CD4-positive, alpha-beta T cell treated with Interleukin-15 for 1 hour (primary cell): ENCODE data around the gene OR5M3.

Source experiments
- DNase-seq: peaks from one replicate; pipeline ENCODE4 v3.0.0-alpha.2; 2020

Gene OR5M3

GRCh38 chr11:56473252-56473651, at the start of gene OR5M3:
Gene OR5M3, minus strand, starts transcription at chr11:56473352. Its CDS starts 2,855 bp downstream, at chr11:56470497.
- DNase-seq: no peak

- no peak for DNase-seq
These were observed 48.9 kb upstream of the OR5M3 start for GRCh38 chr11:56522008-56522407.

- DNase-seq: no peak
These were observed 40.1 kb upstream of the OR5M3 start for GRCh38 chr11:56513280-56513679.

- DNase-seq: no peak
These were observed 36.3 kb upstream of the OR5M3 start for GRCh38 chr11:56509439-56509838.

GRCh38 chr11:56497010-56497409, 23.9 kb upstream of the OR5M3 start:
- DNase-seq: no peak

- DNase-seq: no peak
These were observed 22.0 kb upstream of the OR5M3 start for GRCh38 chr11:56495117-56495516.

- no peak for DNase-seq
These were observed 18.1 kb upstream of the OR5M3 start, which contains the start of gene OR5M8 for GRCh38 chr11:56491270-56491669. Gene OR5M8, minus strand, starts transcription at chr11:56491370. Its CDS starts 0 bp downstream, at chr11:56491370.

- DNase-seq: no peak
These were observed 13.6 kb upstream of the OR5M3 start for GRCh38 chr11:56486801-56487200.

GRCh38 chr11:56474729-56475235, 1.6 kb upstream of the OR5M3 start:
- no peak for DNase-seq

- no peak for DNase-seq
These were observed 16.1 kb downstream of the OR5M3 start for GRCh38 chr11:56457076-56457475.

- no peak for DNase-seq
These were observed 19.6 kb downstream of the OR5M3 start for GRCh38 chr11:56453521-56453920.
